K562 (cell line): ENCODE measurements around the gene IDUA. TPM values are rescaled to one million over a fixed set of nuclear protein-coding genes. Genes with fewer than 3 reads are reported as not detected.
A peak's percentile ranks its signal among the peaks of the same experiment; 100 is the strongest.

Experiments
- ARNT ChIP-seq, 2 experiments: fragments of 450-650 bp; IDR thresholded peaks; 2 replicates each; pipeline ENCODE4 v1.6.1; 2016; ENCODE audit warnings: mild to moderate bottlenecking in 1 of 2
- CREB5 ChIP-seq: fragments of 250-450 bp; sonication (Bioruptor Pico); IDR thresholded peaks from 2 replicates; pipeline ENCODE4 v1.5.0; 2020; ENCODE audit warnings: mild to moderate bottlenecking
- ELF4 ChIP-seq: fragments of 450-650 bp; formaldehyde crosslinking; IDR thresholded peaks from 2 replicates; pipeline ENCODE4 v1.4.0; 2022; ENCODE audit warnings: missing genetic modification characterization
- FOXA3 ChIP-seq, 2 experiments: fragments of 450-650 bp in 1 of 2; sonication (generic) in 1 of 2; formaldehyde crosslinking; IDR thresholded peaks in 1 of 2; conservative IDR thresholded peaks in 1 of 2; 2 replicates each; pipeline versions ENCODE4 v1.4.0 to v1.8.0; 2020 to 2022; ENCODE audit warnings: mild to moderate bottlenecking in 2 of 2, missing genetic modification reagents in 1 of 2
- HDAC2 ChIP-seq: fragments of 450-650 bp; IDR thresholded peaks from 2 replicates; pipeline ENCODE4 v1.6.1; 2016; ENCODE audit warnings: mild to moderate bottlenecking
- IFI16 ChIP-seq: fragments of 250-450 bp; sonication (Bioruptor Pico); IDR thresholded peaks from 2 replicates; pipeline ENCODE4 v2.1.2; 2022; ENCODE audit warnings: mild to moderate bottlenecking, inconsistent platforms
- JUN ChIP-seq, 2 experiments: sonication (generic) in 1 of 2; formaldehyde crosslinking in 1 of 2; IDR thresholded peaks; 2 replicates each; pipeline versions ENCODE4 v1.6.1 to v1.8.0; 2012 to 2022; ENCODE audit warnings: borderline replicate concordance in 2 of 2, mild to moderate bottlenecking in 2 of 2, improper control_type of control experiment in 1 of 2, low read depth in 1 of 2, low read length in 1 of 2, missing genetic modification reagents in 1 of 2
- JUND ChIP-seq, 2 experiments: IDR thresholded peaks; 2 replicates in 1 of 2; 3 replicates in 1 of 2; pipeline ENCODE4 v1.6.1; 2011; ENCODE audit warnings: borderline replicate concordance in 2 of 2, low read depth in 2 of 2, low read length in 2 of 2, improper control_type of control experiment in 1 of 2, missing biosample characterization in 1 of 2, missing genetic modification characterization in 1 of 2, missing genetic modification reagents in 1 of 2
- KLF6 ChIP-seq: fragments of 250-450 bp; sonication (Bioruptor Pico); IDR thresholded peaks from 2 replicates; pipeline ENCODE4 v1.4.0; 2020; ENCODE audit warnings: mild to moderate bottlenecking, moderate library complexity, borderline replicate concordance
- MTA3 ChIP-seq: fragments of 450-650 bp; formaldehyde crosslinking; IDR thresholded peaks from 2 replicates; pipeline ENCODE4 v1.6.1; 2017; ENCODE audit warnings: mild to moderate bottlenecking, borderline replicate concordance
- MYNN ChIP-seq, 2 experiments: sonication (generic); formaldehyde crosslinking in 1 of 2; IDR thresholded peaks; 2 replicates each; pipeline versions ENCODE4 v1.5.0 to v1.6.1; 2016 to 2020; ENCODE audit warnings: antibody characterized with exemption in 1 of 2, missing genetic modification reagents in 1 of 2
- PURB ChIP-seq: sonication (generic); formaldehyde crosslinking; IDR thresholded peaks from 2 replicates; pipeline ENCODE4 v1.9.0; 2021; ENCODE audit warnings: low read depth, mild to moderate bottlenecking, missing genetic modification reagents
- RBFOX2 ChIP-seq: fragments of 200-400 bp; formaldehyde crosslinking; IDR thresholded peaks from 2 replicates; pipeline ENCODE4 v1.6.1; 2017; ENCODE audit warnings: low read depth, mild to moderate bottlenecking, low read length, moderate library complexity
- SETDB1 ChIP-seq: IDR thresholded peaks from one replicate; pipeline ENCODE4 v1.6.1; 2012; ENCODE audit warnings: low read length, control low read depth, inconsistent platforms
- XRCC4 ChIP-seq: IDR thresholded peaks from one replicate; pipeline ENCODE4 v1.6.1; 2011; ENCODE audit not compliant: insufficient read depth, insufficient read length; ENCODE audit errors: extremely low read depth
- ZNF184 ChIP-seq: sonication (generic); formaldehyde crosslinking; IDR thresholded peaks from 2 replicates; pipeline ENCODE4 v1.5.0; 2020; ENCODE audit warnings: missing genetic modification reagents
- ZNF57 ChIP-seq: fragments of 450-650 bp; formaldehyde crosslinking; IDR thresholded peaks from 2 replicates; pipeline ENCODE4 v1.4.0; 2020; ENCODE audit warnings: mild to moderate bottlenecking, moderate library complexity
- ZNF584 ChIP-seq: fragments of 200-800 bp; sonication (Bioruptor generic); IDR thresholded peaks from 2 replicates; pipeline ENCODE4 v1.6.1; 2016; ENCODE audit warnings: low read depth, mild to moderate bottlenecking, missing genetic modification characterization, missing compliant biosample characterization
- ZNF668 ChIP-seq: fragments of 250-450 bp; sonication (Bioruptor Pico); IDR thresholded peaks from 2 replicates; pipeline ENCODE4 v1.8.0; 2022; ENCODE audit warnings: mild to moderate bottlenecking, inconsistent platforms
- polyA plus RNA-seq, 8 experiments: library from polyadenylated mRNA; depleted of rRNA in 4 of 8; stranded (reverse) in 5 of 8; unstranded in 3 of 8; fragments of >200 nt; fragmentation: Nextera tagmentation in 2 of 8; fragmentation: Illumina TruSeq in 1 of 8; extraction: Ambion mirVana in 2 of 8; extraction: Trizol in 1 of 8; gene quantifications; 2 replicates each; pipeline versions ENCODE4 v1.2.1 to v1.2.3, GENCODE V29; 2011 to 2014; ENCODE audit warnings: inconsistent platforms in 1 of 8, missing spikeins in 1 of 8
- total RNA-seq, 7 experiments: library from RNA; depleted of rRNA in 6 of 7; stranded (reverse); fragments of >200 nt in 6 of 7; fragmentation: Illumina TruSeq in 2 of 7; extraction: Trizol in 2 of 7; gene quantifications; 2 replicates each; pipeline versions ENCODE4 v1.2.1 to v1.2.3, GENCODE V29; 2011 to 2021; ENCODE audit warnings: low replicate concordance in 1 of 7
- TF ChIP-seq, protein P1 (sequence below), 2 experiments: IDR thresholded peaks; 2 replicates each; pipeline ENCODE4 v1.6.1; 2012; ENCODE audit warnings: improper control_type of control experiment in 2 of 2, low read depth in 2 of 2, low read length in 2 of 2, borderline replicate concordance in 1 of 2
- TF ChIP-seq, protein P2 (sequence below): fragments of 250-450 bp; sonication (Bioruptor Pico); IDR thresholded peaks from 2 replicates; pipeline ENCODE4 v1.4.0; 2020; ENCODE audit warnings: borderline replicate concordance

The IDUA gene
- total and polyA plus RNA-seq, 9 of the 15 experiments (the other 6 are each of a cell fraction or from before 2014, with no cell fraction given), result 0.04 to 16.1 (median 1.2) TPM

GRCh38 chr4:973431-974397 lies 13.1 kb upstream of the IDUA start, which contains the start of gene DGKQ (continued):
- TF ChIP-seq JUND (IDR thresholded peaks at IDR 0.05; ENCODE audit: borderline replicate concordance, low read depth, low read length), result no peak
- TF ChIP-seq JUND (tag; IDR thresholded peaks at IDR 0.05; ENCODE audit: borderline replicate concordance, low read depth, low read length), result no peak
- TF ChIP-seq ELF4, result no peak
- TF ChIP-seq ZNF57 (CRISPR knock-in tag), result no peak
- TF ChIP-seq FOXA3 (CRISPR knock-in tag; conservative IDR thresholded peaks at IDR 0.05 in 1 of 2, IDR thresholded peaks at IDR 0.05 in 1 of 2), result no peak
- TF ChIP-seq RBFOX2, result peak; percentile 79
- TF ChIP-seq SETDB1, result no peak
- no peak for TF ChIP-seq IFI16 (CRISPR knock-in tag)
- no peak for TF ChIP-seq MTA3
- TF ChIP-seq, protein P1, sequence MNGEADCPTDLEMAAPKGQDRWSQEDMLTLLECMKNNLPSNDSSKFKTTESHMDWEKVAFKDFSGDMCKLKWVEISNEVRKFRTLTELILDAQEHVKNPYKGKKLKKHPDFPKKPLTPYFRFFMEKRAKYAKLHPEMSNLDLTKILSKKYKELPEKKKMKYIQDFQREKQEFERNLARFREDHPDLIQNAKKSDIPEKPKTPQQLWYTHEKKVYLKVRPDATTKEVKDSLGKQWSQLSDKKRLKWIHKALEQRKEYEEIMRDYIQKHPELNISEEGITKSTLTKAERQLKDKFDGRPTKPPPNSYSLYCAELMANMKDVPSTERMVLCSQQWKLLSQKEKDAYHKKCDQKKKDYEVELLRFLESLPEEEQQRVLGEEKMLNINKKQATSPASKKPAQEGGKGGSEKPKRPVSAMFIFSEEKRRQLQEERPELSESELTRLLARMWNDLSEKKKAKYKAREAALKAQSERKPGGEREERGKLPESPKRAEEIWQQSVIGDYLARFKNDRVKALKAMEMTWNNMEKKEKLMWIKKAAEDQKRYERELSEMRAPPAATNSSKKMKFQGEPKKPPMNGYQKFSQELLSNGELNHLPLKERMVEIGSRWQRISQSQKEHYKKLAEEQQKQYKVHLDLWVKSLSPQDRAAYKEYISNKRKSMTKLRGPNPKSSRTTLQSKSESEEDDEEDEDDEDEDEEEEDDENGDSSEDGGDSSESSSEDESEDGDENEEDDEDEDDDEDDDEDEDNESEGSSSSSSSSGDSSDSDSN (IDR thresholded peaks at IDR 0.05; ENCODE audit: borderline replicate concordance in 1 of 2, low read depth in 2 of 2, low read length in 2 of 2), result no peak
- TF ChIP-seq ARNT (IDR thresholded peaks at IDR 0.05), result no peak
- TF ChIP-seq XRCC4, result no peak
- TF ChIP-seq PURB (CRISPR knock-in tag), result no peak
- no peak for TF ChIP-seq JUN (IDR thresholded peaks at IDR 0.05; ENCODE audit: borderline replicate concordance, low read depth, low read length)
- peak; percentile 38; the same call in 1 of the 2 replicates for TF ChIP-seq JUN (CRISPR knock-in tag; IDR thresholded peaks at IDR 0.05; ENCODE audit: borderline replicate concordance)
- TF ChIP-seq, protein P2, sequence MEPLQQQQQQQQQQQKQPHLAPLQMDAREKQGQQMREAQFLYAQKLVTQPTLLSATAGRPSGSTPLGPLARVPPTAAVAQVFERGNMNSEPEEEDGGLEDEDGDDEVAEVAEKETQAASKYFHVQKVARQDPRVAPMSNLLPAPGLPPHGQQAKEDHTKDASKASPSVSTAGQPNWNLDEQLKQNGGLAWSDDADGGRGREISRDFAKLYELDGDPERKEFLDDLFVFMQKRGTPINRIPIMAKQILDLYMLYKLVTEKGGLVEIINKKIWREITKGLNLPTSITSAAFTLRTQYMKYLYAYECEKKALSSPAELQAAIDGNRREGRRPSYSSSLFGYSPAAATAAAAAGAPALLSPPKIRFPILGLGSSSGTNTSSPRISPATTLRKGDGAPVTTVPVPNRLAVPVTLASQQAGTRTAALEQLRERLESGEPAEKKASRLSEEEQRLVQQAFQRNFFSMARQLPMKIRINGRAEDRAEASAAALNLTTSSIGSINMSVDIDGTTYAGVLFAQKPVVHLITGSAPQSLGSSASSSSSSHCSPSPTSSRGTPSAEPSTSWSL (CRISPR knock-in tag), result 0 out of 2 replicates have a peak, but pooled peaks have one; percentile 51
- TF ChIP-seq HDAC2, result no peak
- no peak for TF ChIP-seq MYNN (IDR thresholded peaks at IDR 0.05)
- no peak for TF ChIP-seq MYNN (CRISPR knock-in tag; IDR thresholded peaks at IDR 0.05)
- no peak for TF ChIP-seq CREB5
- TF ChIP-seq KLF6 (CRISPR knock-in tag), result no peak
- no peak for TF ChIP-seq ZNF668 (CRISPR knock-in tag)
- TF ChIP-seq ZNF584, result no peak
- no peak for TF ChIP-seq ZNF184 (CRISPR knock-in tag)
